GM18951 (cell line): ENCODE measurements around the gene FHIT.

ENCODE experiments used
- POLR2A ChIP-seq: IDR thresholded peaks from 4 replicates; pipeline ENCODE4 v1.6.1; 2011; ENCODE audit warnings: mild to moderate bottlenecking; ENCODE audit not compliant: insufficient read length, insufficient read depth; ENCODE audit errors: extremely low read depth
- in situ Hi-C: fragments of 300-500 bp; cut with MboI; formaldehyde crosslinking; loops from one replicate; pipeline ENCODE4 v1.12.0; 2022; ENCODE audit warnings: low sequenced_read_pairs, mixed read lengths, inconsistent platforms; ENCODE audit not compliant: unreplicated experiment

Gene FHIT

GRCh38 chr3:60085649-60086048 is 1165.6 kb downstream of the FHIT start:
- no peak for TF ChIP-seq POLR2A
- in situ Hi-C loops: no loop called here

- in situ Hi-C loops: no loop called here
- TF ChIP-seq POLR2A: no peak
Observed at GRCh38 chr3:60081381-60082095, 1169.7 kb downstream of the FHIT start.

GRCh38 chr3:60080648-60081047 is 1170.6 kb downstream of the FHIT start:
- in situ Hi-C loops: no loop called here
- no peak for TF ChIP-seq POLR2A

GRCh38 chr3:60079076-60079475 is 1172.2 kb downstream of the FHIT start:
- in situ Hi-C loops: no loop called here
- TF ChIP-seq POLR2A: no peak

GRCh38 chr3:60076331-60076730 is 1174.9 kb downstream of the FHIT start:
- TF ChIP-seq POLR2A: no peak
- in situ Hi-C loops: no loop called here

- in situ Hi-C loops: no loop called here
Observed at GRCh38 chr3:60073942-60074341, 1177.3 kb downstream of the FHIT start.

GRCh38 chr3:60073228-60073627 is 1178.0 kb downstream of the FHIT start:
- no peak for TF ChIP-seq POLR2A
- in situ Hi-C loops: no loop called here

More at GRCh38 chr3:60073942-60074341, 1177.3 kb downstream of the FHIT start:
- TF ChIP-seq POLR2A: no peak

GRCh38 chr3:60070366-60070765 is 1180.9 kb downstream of the FHIT start:
- in situ Hi-C loops: no loop called here
- no peak for TF ChIP-seq POLR2A

- in situ Hi-C loops: no loop called here
- TF ChIP-seq POLR2A: no peak
Observed at GRCh38 chr3:60065227-60065868, 1185.9 kb downstream of the FHIT start.

- in situ Hi-C loops: no loop called here
- TF ChIP-seq POLR2A: no peak
Observed at GRCh38 chr3:60064210-60065178, 1186.8 kb downstream of the FHIT start.

GRCh38 chr3:60056404-60056803 is 1194.8 kb downstream of the FHIT start:
- no peak for TF ChIP-seq POLR2A

GRCh38 chr3:60055765-60056164 is 1195.5 kb downstream of the FHIT start:
- in situ Hi-C loops: no loop called here
- no peak for TF ChIP-seq POLR2A

More at GRCh38 chr3:60056404-60056803, 1194.8 kb downstream of the FHIT start:
- in situ Hi-C loops: no loop called here
